Measurements from ENCODE around the gene STEAP4.

DNA sequence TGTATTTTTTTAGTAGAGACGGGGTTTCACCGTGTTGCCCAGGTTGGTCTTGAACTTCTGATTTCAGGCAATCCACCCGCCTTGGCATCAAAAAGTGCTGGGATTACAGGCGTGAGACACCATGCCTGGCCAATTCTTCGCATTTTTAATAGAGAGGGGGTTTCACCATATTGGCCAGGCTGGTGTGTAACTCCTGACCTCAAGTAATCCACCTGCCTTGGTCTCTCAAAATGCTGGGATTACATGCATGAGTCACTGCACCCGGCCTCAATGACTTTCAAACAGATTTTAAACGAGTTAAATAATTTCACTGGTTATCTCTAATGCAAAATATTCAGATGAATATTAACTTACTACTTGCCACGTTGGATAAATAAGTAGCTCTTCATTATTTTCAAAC, 37.6 kb upstream of the STEAP4 start:
- TF ChIP-seq POLR2A (IDR thresholded peaks at IDR 0.05; ENCODE audit: low read length) (no peak), GATA1 (IDR thresholded peaks at IDR 0.05; ENCODE audit: low read depth, low read length) (no peak)
